HG02884 (cell line): ENCODE results near the gene ZNF730.
"Not testable (repeated sequence)": the region's sequence is repeated elsewhere in the genome, so short reads cannot be mapped to it uniquely, and the experiment has no call there.

ENCODE experiments used
- ATAC-seq: cut with Tn5 transposase; IDR thresholded peaks from one replicate; pipeline ENCODE4 v1.9.1; 2021; ENCODE audit warnings: mild to moderate bottlenecking, moderate library complexity; ENCODE audit not compliant: unreplicated experiment

ZNF730 gene

DNA sequence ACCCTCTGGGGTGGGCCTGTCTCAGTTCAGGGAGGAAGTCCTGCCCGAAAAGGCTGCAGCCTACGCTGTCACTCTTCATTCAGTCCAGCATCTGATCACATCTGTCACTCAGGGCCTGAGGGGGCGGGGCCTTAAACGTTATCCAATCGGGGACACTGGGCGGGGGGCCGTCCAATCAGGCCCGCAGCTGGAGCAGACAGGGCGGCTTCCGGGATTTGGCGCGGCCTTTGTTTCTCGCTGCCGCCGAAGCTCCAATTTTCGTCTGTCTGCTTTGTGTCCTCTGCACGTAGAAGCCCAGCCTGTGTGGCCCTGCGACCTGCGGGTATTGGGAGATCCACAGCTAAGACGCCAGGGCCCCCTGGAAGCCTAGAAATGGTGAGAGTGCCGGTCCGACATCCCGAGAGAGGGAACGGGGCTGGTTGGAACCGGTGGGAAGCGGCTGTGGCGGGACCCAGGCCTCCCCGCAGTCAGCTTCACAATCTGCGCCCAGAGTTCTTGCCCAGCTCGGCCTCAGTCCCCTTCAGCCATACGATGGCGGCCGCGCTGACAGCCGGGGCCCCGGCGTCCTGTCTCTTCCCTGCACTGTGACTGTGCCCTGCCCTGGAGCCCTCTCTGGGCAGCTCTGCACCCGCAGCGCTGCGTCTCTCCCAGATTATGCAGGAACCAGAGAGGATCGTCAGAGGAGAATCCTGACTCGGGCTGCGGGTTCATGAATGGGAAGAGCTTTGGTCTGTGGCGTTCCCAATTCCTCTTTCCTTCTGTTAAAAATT, at the start of gene ZNF730:
TSS of gene ZNF730 (plus strand) at position 224 of the 770 bp plus-strand sequence. CDS start at position 373, 149 bp downstream.
- ATAC-seq = peak; percentile 72

DNA sequence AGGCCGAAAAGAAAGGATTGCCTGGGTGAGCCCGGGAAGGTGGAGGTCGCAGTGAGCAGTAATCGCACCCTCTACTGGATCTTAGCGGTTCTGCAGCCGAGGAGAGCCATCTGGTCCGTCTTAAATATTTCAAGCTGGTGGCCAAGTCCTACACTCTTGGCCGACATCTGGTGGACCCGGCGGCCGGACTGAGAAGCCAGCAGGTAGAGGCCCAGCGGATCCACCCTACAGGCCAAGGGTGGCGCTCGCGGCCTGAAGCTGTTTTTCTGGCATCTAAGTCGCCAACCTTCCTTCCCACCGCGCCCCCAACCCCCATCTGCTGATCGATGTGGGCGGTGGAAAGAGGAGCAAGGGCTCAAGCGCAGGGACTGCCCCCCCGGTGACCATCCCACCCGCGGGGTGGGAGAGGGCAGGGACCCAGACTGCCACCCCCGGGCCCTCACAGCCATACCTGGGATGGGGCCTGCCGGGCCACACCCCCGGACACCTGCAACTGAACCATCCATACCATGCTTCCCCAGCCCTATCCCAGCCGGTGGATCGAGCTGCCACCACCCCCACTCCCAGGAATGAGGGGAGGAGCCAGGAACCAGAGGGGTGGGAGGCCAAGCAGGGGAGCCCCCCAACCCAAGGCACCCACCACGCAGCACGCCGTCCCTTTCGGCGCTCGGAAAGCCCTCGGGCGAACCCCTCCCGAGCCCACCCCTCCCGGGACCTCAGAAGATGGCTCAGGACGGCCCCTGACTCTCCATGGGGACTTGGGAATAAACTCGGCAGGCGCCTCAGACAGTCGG, 46.3 kb upstream of the ZNF730 start:
- no peak for ATAC-seq

DNA sequence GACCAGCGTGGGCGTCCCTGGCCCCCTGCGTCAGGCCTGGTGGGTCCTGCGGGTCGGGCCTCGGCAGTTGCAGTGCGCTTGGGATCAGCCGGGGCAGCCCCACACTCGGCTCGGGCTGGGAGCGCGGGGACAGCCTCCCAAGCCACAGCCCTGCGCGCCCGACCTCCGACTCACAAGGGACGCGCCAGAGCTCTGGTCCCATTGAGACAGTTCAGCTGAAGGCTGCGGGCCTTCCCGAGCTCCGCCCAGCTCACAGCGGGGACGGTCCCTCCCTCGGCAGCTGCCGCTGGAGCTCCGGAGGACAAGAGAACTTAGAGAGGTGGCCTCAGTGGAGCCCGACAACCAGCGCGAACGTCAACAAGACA, 45.7 kb upstream of the ZNF730 start:
- ATAC-seq = no peak

DNA sequence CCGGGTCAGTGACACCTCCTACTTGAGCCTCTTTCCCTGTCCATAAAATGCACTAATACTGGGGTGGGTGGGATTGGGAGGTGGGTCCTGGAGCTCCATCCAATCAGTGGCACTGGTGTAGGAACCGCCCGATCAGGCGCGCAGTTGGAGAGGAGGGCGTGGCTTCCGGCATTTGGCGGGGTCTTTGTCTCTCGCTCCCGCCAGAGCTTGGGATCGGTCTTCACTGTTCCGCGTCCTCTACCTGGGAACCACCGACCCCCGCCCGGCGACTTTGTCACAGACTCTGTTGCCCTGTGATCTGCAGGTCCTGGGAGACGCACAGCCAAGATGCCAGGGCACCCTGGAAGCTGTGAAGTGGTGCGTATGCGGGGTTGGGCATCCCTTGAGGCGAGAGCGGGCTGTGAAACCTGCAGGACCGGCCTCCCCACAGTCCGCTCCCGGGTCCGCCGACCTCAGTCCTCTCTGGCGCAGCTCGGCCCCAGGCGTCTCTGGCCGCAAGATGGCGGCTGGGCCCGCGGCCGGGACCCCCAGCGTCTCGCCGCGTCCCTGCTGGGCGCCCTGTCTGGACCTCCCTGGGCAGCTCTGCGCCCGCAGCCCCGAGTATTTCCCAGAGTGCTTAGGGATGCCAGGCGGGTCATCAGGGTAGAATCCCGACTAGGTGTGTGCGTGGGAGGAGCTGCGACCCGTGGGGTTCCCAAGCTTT, 41.6 kb upstream of the ZNF730 start:
- ATAC-seq = no peak

DNA sequence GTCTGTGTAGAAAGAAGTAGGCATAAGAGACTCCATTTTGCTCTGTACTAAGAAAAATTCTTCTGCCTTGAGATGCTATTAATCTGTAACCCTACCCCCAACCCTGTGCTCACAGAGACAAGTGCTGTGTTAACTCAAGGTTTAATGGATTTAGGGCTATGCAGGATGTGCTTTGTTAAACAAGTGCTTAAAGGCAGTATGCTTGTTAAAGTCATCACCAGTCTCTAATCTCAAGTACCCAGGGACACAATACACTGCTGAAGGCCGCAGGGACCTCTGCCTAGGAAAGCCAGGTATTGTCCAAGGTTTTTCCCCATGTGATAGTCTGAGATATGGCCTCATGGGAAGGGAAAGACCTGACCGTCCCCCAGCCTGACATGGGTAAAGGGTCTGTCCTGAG, 39.0 kb upstream of the ZNF730 start:
- ATAC-seq = not testable (repeated sequence)

DNA sequence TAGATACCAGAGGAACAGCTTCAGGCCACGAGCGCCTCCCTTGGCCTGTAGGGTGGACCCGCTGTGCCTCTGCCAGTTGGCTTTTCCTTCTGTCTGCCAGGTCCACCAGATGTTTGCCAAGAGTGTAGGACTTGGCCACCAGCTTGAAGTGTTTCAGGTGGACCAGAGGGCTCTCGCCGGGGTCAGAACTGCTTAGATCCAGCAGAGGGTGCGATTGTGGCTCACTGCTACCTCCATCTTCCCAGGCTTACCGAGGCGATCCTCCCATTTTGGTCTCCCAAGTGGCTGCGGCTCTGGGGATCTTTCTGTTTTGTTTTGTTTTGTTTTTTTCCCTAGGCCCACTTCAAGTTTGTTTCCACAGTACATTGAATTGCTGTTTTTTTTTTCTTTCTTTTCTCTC, 23.0 kb upstream of the ZNF730 start:
- ATAC-seq = no peak

DNA sequence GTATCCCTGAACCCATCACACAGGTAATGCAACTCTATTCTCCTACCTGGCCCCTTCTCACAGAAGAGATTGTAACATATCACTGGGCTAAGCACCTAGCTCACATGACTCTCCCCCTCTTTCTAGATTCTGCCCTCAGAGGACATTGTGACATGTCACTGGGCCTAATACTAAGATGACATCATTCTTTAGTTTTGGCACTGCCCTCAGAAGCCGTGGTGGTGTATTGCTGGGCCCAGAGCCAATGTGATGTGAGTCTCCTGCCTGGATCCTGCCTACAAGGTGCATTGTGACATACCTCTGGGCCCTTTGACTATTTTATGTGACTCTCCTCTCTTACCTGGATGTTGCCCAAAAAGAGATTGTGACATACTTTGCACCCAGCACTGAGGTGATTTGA, 21.4 kb upstream of the ZNF730 start:
- ATAC-seq = no peak

DNA sequence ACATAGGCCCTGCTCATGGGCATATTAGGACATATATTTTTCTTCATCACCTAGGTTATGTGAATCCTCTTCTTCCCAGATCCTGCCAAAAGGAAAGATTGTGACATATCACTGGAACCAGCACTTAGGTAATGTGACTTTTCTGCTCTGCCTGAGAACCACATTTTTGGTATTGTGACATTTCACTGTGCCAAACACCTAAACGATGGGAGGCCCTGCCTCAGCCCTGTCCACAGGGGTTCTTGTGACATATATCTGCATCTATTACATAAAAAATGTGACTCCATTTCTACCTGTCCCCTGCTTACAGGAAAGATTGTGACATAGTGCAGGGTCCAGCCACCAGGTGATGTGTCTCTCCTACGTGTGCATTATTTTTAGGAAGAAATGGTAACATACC, 18.5 kb upstream of the ZNF730 start:
- ATAC-seq = no peak

DNA sequence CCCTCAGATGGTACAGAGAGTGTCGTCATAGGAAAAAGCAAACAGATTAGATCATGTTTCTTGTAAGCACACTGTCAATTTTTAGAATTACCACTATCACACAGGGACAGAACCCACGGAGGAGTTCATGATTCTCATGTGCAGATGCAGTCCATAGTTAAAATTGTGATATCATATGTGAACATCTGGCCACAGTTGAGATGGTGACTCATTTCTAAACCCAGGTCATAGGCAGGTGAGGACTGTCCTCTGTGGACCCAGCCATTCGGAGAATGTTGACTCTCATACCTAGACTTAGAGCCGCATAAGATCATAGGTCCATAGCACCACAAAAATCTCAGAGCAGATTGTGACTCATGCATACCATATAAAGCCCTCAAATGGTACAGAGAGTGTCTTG, 17.8 kb upstream of the ZNF730 start:
- ATAC-seq = no peak

DNA sequence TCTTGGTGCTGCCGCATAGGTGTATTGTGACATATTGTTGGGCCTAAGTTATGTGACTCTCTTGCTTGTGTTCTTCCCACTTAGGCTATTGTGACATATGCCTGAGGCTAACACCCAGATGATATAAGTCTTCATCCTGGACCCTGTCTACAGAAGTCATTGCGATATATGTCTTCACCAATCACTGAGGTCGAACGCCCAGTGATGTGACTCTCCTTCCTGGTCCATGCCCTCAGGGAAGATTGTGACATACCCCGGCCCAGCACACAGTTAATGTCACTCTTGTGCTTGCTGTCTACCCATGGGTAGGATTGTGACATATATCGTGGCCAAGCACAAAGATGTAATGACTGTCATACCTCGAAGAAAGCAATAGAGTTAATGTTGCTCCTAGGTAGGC, 16.9 kb upstream of the ZNF730 start:
- no peak for ATAC-seq

DNA sequence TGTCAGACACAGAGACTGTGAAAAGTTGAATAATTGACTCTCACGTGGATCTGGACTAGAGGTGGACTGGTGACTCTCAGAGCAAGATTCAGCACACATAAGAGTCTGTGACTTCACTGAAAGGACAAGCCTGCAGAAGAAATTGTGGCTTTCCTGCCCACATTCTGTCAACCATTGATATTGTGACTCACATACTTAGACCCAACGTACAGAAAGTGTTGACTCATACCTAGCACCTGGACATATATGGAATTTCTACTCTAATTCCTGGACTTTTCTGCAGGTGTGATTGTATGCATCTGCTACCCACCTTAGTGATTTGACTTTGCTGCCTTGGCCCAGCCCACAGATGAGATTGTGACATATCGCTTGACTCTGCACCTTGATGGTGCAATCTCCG, 15.6 kb upstream of the ZNF730 start:
- no peak for ATAC-seq

DNA sequence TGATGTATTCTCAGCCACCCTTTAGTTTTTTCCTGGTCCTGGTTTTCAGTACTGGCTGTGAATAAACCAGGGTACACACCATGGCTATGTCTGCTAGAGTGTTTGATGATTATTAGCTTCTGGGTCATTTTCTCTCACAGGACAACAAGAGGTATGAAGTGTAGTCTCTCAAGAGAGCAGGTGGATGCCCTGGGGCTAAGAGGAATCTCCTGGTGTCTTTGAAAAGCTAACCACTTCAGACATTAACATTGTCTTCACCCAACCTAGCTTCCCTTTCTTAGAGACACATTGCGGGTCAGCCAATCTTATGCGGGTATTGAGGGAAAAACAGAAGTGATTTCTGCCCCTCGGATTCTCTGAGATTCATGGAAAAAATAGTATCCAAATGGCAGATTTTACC, 1.6 kb downstream of the ZNF730 start:
- ATAC-seq = no peak

DNA sequence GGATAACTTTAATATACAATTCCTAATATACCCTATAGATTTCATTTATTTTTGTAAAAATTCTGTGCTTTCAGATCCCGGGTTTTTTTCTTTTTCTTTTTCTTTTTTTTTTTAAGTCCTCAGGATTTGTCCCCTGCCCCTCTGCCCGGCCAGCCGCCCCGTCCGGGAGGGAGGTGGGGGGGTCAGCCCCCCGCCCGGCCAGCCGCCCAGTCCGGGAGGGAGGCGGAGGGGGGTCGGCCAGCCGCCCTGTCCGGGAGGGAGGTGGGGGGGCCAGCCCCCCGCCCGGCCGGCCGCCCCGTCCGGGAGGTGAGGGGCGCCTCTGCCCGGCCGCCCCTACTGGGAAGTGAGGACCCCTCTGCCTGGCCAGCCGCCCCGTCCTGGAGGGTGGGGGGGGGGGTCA, 17.4 kb downstream of the ZNF730 start:
- ATAC-seq = not testable (repeated sequence)

DNA sequence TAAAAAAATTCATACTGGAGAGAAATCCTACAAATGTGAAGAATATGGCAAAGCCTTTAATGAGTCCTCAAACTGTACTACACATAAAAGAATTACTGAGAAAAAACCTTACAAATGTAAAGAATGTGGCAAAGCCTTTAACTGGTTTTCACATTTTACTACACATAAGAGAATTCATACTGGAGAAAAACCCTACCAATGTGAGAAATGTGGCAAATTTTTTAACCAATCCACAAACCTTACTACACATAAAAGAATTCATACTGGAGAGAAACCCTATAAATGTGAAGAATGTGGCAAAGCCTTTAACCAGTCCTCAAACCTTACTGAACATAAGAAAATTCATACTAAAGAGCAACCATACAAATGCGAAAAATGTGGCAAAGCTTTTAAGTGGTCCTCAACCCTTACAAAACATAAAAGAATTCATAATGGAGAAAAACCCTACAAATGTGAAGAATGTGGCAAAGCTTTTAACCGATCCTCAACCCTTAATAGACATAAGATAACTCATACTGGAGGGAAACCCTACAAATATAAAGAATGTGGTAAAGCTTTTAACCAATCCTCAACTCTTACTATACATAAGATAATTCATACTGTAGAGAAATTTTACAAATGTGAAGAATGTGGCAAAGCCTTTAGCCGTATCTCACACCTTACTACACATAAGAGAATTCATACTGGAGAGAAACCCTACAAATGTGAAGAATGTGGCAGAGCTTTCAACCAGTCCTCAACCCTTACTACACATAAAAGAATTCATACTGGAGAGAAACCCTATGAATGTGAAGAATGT, 29.0 kb downstream of the ZNF730 start:
- ATAC-seq = no peak

DNA sequence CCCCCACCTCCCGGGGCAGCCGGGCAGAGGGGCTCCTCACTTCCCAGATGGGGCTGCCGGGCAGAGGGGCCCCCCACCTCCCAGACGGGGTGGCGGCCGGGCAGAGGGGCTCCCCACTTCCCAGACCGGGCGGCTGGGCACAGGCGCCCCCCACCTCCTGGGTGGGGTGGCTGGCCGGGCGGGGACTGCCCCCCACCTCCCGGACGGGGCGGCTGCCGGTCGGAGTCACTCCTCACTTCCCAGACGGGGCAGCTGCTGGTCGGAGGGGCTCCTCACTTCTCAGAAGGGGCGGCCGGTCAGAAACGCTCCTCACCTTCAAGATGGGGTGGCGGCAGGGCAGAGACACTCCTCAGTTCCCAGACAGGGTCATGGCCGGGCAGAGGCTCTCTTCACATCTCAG, 43.9 kb downstream of the ZNF730 start:
- ATAC-seq = no peak

DNA sequence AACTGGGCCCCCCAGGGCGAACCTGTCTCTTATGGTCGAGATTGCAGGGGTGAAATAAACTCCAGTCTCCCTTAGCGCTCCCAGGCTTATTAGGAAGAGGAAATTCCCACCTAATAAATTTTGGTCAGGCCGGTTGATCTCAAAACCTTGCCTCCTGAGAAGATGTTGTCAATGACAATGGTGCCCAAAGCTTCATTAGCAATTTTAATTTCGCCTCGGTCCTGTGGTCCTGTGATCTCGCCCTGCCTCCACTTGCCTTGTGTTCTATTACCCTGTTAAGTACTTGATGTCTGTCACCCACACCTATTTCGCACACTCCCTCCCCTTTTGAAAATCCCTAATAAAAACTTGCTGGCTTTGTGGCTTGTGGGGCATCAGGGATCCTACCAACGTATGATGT, 51.5 kb downstream of the ZNF730 start:
- not testable (repeated sequence) for ATAC-seq

DNA sequence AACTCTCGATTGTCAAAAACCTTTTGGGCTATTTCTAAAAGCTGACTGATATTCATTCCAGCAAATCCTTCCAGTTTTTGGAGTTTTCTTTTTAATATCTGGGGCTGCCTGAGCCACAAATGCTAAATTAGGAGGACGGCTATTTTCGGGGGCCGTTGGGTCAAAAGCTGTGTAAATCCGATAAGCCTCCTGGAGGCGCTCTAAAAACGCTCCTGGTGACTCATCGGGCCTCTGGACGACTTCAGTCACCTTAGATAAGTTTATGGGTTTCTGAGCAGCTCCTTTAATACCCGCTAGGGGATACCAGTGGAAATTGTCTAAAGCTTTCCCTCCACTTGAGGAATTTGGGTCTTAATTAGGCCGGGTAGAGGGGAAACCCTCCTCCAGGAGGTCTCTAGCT, 66.4 kb downstream of the ZNF730 start:
- ATAC-seq = no peak

DNA sequence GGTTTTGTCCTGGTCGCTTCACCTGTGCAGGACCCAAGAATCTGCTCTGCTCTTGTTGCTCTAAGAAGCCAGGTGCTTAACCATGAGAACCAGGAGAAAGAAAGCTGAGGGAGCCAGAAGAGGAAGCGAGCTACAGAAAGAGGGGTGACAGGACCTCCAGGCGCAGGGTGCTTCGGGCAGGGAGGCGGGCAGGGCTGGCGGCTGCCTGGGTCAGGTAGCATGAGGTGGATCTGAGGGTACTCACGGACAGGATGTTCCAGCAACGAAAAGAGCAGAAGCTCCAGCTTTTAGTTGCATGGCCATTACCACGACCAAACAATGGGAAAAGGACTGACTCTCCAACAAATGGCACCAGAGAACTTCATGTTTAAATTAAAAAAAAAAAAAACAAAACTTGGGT, 73.5 kb downstream of the ZNF730 start:
- ATAC-seq = no peak
